A673 (cell line): ENCODE data around the gene SLAMF7. TPM values are rescaled to one million over a fixed set of nuclear protein-coding genes. Genes with fewer than 3 reads are reported as not detected.

Experiments
- BruUV-seq: library from RNA; stranded (reverse); fragments of 400-500 nt; replicated peaks from 2 replicates; lab custom pipeline; 2021; lab: Mats Ljungman, UMichigan
- CTCF ChIA-PET: fragments of 300-600 bp; sonication (Branson Sonifier 250); formaldehyde crosslinking; loops from one replicate; lab custom pipeline; 2022; ENCODE audit warnings: antibody characterized with exemption; lab: Charles Lee
- POLR2A ChIA-PET: fragments of 300-600 bp; sonication (Branson Sonifier 250); formaldehyde crosslinking; loops from one replicate; lab custom pipeline; 2022; ENCODE audit warnings: antibody characterized with exemption; ENCODE audit not compliant: low non-redundant PET; lab: Charles Lee
- DNase-seq: peaks from one replicate; pipeline ENCODE4 v3.0.0-alpha.2; 2015; ENCODE audit warnings: low spot score
- H3K27ac ChIP-seq: fragments of 200-600 bp; sonication (generic); 2 replicates; pipeline ENCODE4 v1.5.1; 2016; ENCODE audit warnings: mixed run types, low read depth, mild to moderate bottlenecking, mixed read lengths, antibody characterized with exemption, low read length; ENCODE audit not compliant: poor library complexity, severe bottlenecking
- H3K27me3 ChIP-seq: fragments of 200-600 bp; sonication (generic); replicated peaks from 2 replicates; pipeline ENCODE4 v1.6.1; 2017; ENCODE audit warnings: mixed run types, low read depth, mild to moderate bottlenecking, mixed read lengths, antibody characterized with exemption, low read length; ENCODE audit not compliant: insufficient read depth, poor library complexity
- H3K36me3 ChIP-seq: fragments of 200-600 bp; sonication (generic); 2 replicates; pipeline ENCODE4 v1.6.1; 2016; ENCODE audit warnings: mixed run types, mild to moderate bottlenecking, mixed read lengths, antibody characterized with exemption, low read length; ENCODE audit not compliant: insufficient read depth, poor library complexity, severe bottlenecking
- H3K4me1 ChIP-seq: fragments of 200-600 bp; sonication (generic); 2 replicates; pipeline ENCODE4 v1.6.1; 2017; ENCODE audit warnings: mixed run types, mild to moderate bottlenecking, mixed read lengths, antibody characterized with exemption, low read length; ENCODE audit not compliant: insufficient read depth, poor library complexity, severe bottlenecking
- H3K4me3 ChIP-seq: fragments of 200-600 bp; sonication (generic); 2 replicates; pipeline ENCODE4 v1.5.1; 2016; ENCODE audit warnings: low read depth, mixed run types, mild to moderate bottlenecking, mixed read lengths, low read length; ENCODE audit not compliant: poor library complexity, severe bottlenecking
- H3K9me3 ChIP-seq: fragments of 200-600 bp; sonication (generic); 2 replicates; pipeline ENCODE4 v1.6.1; 2016; ENCODE audit warnings: mixed run types, low read depth, mild to moderate bottlenecking, mixed read lengths, antibody characterized with exemption, low read length; ENCODE audit not compliant: poor library complexity, severe bottlenecking
- CTCF ChIP-seq: fragments of 300-800, 200-600 bp; sonication (generic); conservative IDR thresholded peaks from 2 replicates; pipeline ENCODE4 v1.5.1; 2017; ENCODE audit warnings: low read depth, mild to moderate bottlenecking, antibody characterized with exemption, low read length, moderate library complexity, mixed read lengths
- EZH2 ChIP-seq: fragments of 200-600 bp; sonication (generic); IDR thresholded peaks from 2 replicates; pipeline ENCODE4 v1.6.1; 2017; ENCODE audit warnings: borderline replicate concordance, low read depth, mild to moderate bottlenecking, mixed read lengths, antibody characterized with exemption, low read length; ENCODE audit not compliant: poor library complexity, severe bottlenecking
- intact Hi-C: fragments of 100-400 bp; cut with micrococcal nuclease; formaldehyde crosslinking; loops from one replicate; pipeline ENCODE4 v1.10.0; 2022; ENCODE audit not compliant: unreplicated experiment
- total RNA-seq: library from RNA; stranded (reverse); gene quantifications from 2 replicates; pipeline ENCODE4 v1.2.3, GENCODE V29; 2021

SLAMF7 gene
- total RNA-seq, 1 experiment from 2014 or later = not detected

DNA sequence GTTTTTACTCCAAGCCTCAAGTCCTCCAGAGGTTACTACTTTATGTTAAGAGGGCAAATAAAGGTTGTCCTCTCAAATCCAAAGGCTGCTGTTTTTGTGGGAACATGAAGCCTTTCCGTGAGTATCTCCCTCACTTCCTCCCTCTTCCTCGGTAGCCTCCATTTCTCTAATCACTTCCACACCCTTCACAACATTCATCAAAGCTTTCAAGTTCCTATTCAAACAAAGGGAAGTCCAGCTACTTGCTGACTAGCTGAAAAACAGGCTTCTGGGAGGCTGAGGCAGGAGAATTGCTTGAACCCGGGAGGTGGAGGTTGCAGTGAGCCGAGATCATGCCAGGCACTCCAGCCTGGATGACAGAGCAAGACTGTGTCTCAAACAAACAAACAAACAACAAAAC lies 20.8 kb upstream of the SLAMF7 start:
- DNase-seq = no peak
- CTCF ChIA-PET = no interaction called here
- H3K9me3 ChIP-seq = no peaks in the 10 kb centered on the region
- no peak overlapping the region for H3K4me3 ChIP-seq
- TF ChIP-seq CTCF (no peak), EZH2 (no peak)
- BruUV-seq = no TSS peak
- no peak overlapping the region for H3K27ac ChIP-seq
- POLR2A ChIA-PET = no interaction called here
- no peaks in the 10 kb centered on the region for H3K4me1 ChIP-seq
- no peaks in the 10 kb centered on the region for H3K36me3 ChIP-seq
- intact Hi-C loops = no loop called here
- peaks cover 2% of the 10 kb centered on the region for H3K27me3 ChIP-seq

DNA sequence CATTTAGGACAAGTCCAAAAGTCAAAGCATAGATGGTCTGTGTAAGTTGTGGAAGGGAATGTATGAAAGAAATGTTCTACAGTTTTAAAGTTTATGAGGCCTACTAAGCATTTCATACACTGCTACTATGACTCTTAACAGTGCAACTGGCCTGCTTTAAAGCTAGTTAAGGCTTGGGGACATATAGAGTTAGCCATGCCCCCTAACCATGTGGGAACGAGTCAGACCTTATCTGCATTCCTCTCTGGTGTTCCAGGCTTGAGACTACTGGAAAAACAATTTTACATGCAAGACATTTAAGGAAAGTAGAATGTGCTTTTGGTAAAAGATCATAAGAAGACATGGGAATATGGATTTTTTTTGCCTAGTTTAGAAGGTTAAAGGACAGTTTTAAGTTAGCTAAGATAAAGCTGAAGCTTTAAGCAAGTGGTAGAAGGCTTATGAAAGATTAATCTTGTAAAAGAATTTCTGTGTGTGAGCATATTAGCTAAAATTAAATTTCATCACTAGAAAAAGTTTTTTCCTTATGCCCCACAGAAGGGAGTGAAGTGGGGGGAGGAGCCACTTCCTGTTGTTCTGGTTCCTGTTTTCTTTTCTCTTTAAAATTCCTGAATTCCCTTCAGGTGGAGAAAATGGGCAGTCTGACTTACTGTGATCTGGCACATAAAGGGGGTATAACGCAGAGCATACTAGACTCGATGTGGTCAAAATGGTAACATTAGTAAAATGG lies 18.5 kb upstream of the SLAMF7 start:
- no peaks in the 10 kb centered on the region for H3K4me1 ChIP-seq
- no TSS peak for BruUV-seq
- no peak overlapping the region for H3K4me3 ChIP-seq
- CTCF ChIA-PET = no interaction called here
- no peaks in the 10 kb centered on the region for H3K9me3 ChIP-seq
- H3K27me3 ChIP-seq = no peaks in the 10 kb centered on the region
- POLR2A ChIA-PET = no interaction called here
- intact Hi-C loops = loop anchor here (10.0 kb wide), 1 partner anchor 374 kb away; the partner anchor contains the start of gene KLHDC9
- no peak overlapping the region for H3K27ac ChIP-seq
- no peaks in the 10 kb centered on the region for H3K36me3 ChIP-seq
- no peak for DNase-seq
- TF ChIP-seq CTCF (no peak), EZH2 (no peak)

DNA sequence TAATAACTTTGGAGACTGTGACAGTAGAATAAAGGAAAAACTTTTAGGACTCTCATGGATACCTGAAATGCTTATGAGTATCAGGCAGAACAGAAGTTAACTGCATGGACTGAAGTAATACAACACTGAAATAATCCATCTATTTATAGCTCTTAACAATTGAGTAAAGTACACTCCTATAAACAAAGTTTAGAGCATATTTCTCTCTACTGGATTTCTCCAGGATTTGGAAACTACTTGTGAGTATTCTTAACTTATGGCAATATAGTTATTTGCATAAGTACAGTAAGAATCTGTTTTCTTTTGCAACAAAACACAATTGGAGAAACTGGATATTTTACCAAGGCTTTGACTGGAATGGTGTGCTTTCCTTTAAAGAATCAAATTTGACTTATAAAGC lies 17.6 kb upstream of the SLAMF7 start:
- Histone ChIP-seq H3K9me3 (no peaks in the 10 kb centered on the region), H3K4me3 (no peak overlapping the region), H3K27me3 (no peaks in the 10 kb centered on the region), H3K27ac (no peak overlapping the region), H3K36me3 (no peaks in the 10 kb centered on the region), H3K4me1 (no peaks in the 10 kb centered on the region)
- ChIA-PET CTCF (no interaction called here), POLR2A (no interaction called here)
- no peak for DNase-seq
- no TSS peak for BruUV-seq
- no peak for TF ChIP-seq CTCF
- TF ChIP-seq EZH2 = no peak
- intact Hi-C loops = loop anchor here (10.0 kb wide), 1 partner anchor 373 kb away; the partner anchor contains the start of gene KLHDC9
